ENCODE results near the gene PCDH15. TPM values are rescaled to one million over a fixed set of nuclear protein-coding genes. Genes with fewer than 3 reads are reported as not detected.

Gene PCDH15
- total RNA-seq, 4 donors from 2014 or later = not detected

DNA sequence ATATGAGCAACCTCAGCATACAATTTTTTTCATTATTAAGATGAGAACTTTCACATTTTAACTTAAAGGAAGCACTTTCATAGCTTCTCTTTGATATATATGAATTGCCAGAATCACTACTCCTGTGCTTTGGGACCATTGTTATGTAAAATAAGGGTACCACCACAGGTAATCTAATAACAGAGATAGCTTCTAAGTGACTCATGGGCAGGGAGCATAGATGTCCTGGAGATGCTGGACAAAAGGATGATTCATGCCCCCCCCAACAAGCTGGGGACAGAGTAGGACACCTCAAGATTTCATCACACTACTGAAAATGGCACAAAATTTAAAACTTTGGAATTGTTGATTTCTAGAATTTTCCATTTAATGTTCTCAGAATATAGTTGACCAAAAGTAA is 641.1 kb downstream of the PCDH15 start:
- H3K36me3 ChIP-seq = no peaks in the 10 kb centered on the region
- no peak overlapping the region for H3K27ac ChIP-seq
- no peaks in the 10 kb centered on the region for H3K9me3 ChIP-seq
- H3K4me3 ChIP-seq = no peak overlapping the region
- TF ChIP-seq POLR2A (IDR thresholded peaks at IDR 0.05) (no peak), EP300 (IDR thresholded peaks at IDR 0.05) (no peak)
- TF ChIP-seq, protein P1, sequence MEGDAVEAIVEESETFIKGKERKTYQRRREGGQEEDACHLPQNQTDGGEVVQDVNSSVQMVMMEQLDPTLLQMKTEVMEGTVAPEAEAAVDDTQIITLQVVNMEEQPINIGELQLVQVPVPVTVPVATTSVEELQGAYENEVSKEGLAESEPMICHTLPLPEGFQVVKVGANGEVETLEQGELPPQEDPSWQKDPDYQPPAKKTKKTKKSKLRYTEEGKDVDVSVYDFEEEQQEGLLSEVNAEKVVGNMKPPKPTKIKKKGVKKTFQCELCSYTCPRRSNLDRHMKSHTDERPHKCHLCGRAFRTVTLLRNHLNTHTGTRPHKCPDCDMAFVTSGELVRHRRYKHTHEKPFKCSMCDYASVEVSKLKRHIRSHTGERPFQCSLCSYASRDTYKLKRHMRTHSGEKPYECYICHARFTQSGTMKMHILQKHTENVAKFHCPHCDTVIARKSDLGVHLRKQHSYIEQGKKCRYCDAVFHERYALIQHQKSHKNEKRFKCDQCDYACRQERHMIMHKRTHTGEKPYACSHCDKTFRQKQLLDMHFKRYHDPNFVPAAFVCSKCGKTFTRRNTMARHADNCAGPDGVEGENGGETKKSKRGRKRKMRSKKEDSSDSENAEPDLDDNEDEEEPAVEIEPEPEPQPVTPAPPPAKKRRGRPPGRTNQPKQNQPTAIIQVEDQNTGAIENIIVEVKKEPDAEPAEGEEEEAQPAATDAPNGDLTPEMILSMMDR (IDR thresholded peaks at IDR 0.05) = no peak
- no peaks in the 10 kb centered on the region for H3K4me1 ChIP-seq
- DNase-seq (ENCODE audit: low spot score in 2 of 2) = no peak
- no peaks in the 10 kb centered on the region for H3K27me3 ChIP-seq

DNA sequence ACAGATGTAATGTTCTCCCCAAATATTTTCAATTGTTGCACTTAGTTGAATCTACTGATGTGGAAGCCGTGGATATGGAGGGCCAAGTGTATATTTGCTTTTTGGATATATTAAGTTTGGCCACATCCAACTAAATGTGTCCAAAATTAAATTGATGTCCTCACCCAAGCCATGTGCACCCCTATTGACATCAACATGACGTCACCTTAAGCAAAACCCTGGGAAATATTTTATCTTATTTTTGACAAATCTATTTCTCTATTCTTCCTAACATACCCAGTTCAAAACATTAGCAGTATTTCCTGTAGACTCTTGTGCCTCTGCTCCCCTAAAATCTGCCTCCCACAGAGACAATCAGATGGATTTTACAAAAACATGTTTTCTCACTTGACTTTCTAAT is 652.5 kb downstream of the PCDH15 start:
- 79 to 83% methylated on average over 2 of the region's 2 CpGs for WGBS, 2 donors
- TF ChIP-seq POLR2A (IDR thresholded peaks at IDR 0.05) = no peak
- no peak for TF ChIP-seq EP300 (IDR thresholded peaks at IDR 0.05)
- TF ChIP-seq, protein P1 (IDR thresholded peaks at IDR 0.05) = no peak
- no peak for DNase-seq (ENCODE audit: low spot score in 2 of 2)
- H3K9me3 ChIP-seq = no peaks in the 10 kb centered on the region
- no peaks in the 10 kb centered on the region for H3K27me3 ChIP-seq
- no peaks in the 10 kb centered on the region for H3K36me3 ChIP-seq
- H3K4me3 ChIP-seq = no peak overlapping the region
- H3K27ac ChIP-seq = no peak overlapping the region
- H3K4me1 ChIP-seq = no peaks in the 10 kb centered on the region

DNA sequence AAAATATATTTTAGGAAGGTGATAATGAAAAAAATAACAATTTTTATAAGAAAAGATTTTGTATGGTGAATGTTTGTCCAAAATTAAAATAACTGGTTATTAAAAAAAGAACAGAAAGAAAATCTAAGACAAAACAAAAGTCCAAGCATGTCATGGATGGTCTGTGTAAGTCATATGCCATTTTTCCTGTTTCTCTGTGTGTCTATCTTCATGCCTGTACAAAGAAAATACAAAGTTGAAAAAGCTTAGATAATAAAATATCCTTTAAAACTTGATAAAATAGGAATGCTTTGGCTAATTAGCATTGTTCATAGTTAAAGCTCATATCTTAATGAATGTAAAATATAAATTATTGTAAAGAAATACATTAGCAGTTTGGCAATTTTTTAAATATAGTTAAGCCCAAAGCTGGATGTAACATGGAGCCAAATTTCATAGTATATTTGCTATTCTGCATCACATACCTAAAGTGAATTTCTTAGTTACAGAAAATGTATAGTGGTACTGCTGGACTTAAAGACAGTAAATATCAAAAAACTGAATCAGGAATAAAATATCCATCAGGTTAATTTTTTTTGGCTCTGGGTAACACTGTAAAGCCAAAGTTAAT is 661.1 kb downstream of the PCDH15 start:
- no peaks in the 10 kb centered on the region for H3K36me3 ChIP-seq
- DNase-seq (ENCODE audit: low spot score in 2 of 2) = no peak
- no peaks in the 10 kb centered on the region for H3K27me3 ChIP-seq
- no peak overlapping the region for H3K27ac ChIP-seq
- no peaks in the 10 kb centered on the region for H3K4me1 ChIP-seq
- H3K4me3 ChIP-seq = no peak overlapping the region
- TF ChIP-seq, protein P1 (IDR thresholded peaks at IDR 0.05) = no peak
- TF ChIP-seq EP300 (IDR thresholded peaks at IDR 0.05) = no peak
- H3K9me3 ChIP-seq = peaks cover 0 to 9% (median 0%) of the 10 kb centered on the region in 4 donors

DNA sequence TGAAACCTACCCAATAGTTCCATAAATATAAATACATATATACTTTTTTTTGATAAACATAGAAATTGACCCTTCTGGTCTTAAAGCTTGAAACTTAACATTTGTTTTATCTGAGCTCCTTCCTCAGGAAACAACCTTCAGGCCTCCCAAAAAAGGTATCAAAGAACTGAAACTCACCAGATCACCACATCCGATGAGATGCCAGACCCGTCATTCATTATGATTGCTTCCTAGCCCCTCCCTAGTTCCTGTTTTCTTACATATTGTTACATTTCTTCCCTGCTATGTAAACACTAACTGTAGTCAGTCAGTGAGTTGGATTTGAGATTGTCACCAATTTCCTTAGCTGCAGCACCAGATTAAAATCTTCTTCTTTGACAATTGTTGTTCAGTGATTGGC is 663.6 kb downstream of the PCDH15 start:
- H3K27me3 ChIP-seq = no peaks in the 10 kb centered on the region
- no peak overlapping the region for H3K4me3 ChIP-seq
- peaks cover 0 to 9% (median 0%) of the 10 kb centered on the region in 4 donors for H3K9me3 ChIP-seq
- no peak for TF ChIP-seq POLR2A (IDR thresholded peaks at IDR 0.05)
- no peak for TF ChIP-seq EP300 (IDR thresholded peaks at IDR 0.05)
- TF ChIP-seq, protein P1 (IDR thresholded peaks at IDR 0.05) = no peak
- 78 to 92% methylated on average over 2 of the region's 2 CpGs for WGBS, 2 donors
- DNase-seq (ENCODE audit: low spot score in 2 of 2) = no peak
- no peak overlapping the region for H3K27ac ChIP-seq
- H3K4me1 ChIP-seq = no peaks in the 10 kb centered on the region
- H3K36me3 ChIP-seq = no peaks in the 10 kb centered on the region

DNA sequence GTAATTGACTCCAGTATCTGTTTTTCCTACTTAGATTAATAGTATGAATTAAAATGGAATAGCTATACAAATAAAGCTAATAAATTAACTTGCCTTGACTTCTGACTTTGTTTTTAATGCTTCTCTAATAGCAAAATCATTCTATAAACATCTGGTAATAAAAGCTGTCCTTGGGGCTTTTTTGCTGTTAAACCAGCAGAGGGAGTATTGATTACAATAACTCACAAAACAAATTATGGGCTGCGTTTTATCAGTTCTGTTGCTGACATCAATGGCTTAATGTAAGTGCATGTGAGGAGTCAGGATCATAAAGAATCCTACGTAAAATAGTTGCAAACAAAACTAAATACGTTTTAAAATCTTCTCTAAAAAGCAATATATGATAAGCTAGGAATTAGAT is 667.8 kb downstream of the PCDH15 start:
- TF ChIP-seq EP300 (IDR thresholded peaks at IDR 0.05) (no peak), POLR2A (IDR thresholded peaks at IDR 0.05) (no peak)
- TF ChIP-seq, protein P1 (IDR thresholded peaks at IDR 0.05) = peak in 1 of 5 experiments; percentile 10

More for the DNA sequence above, 667.8 kb downstream of the PCDH15 start:
- Histone ChIP-seq H3K27ac (no peak overlapping the region), H3K9me3 (no peaks in the 10 kb centered on the region), H3K36me3 (no peaks in the 10 kb centered on the region), H3K4me1 (no peaks in the 10 kb centered on the region), H3K4me3 (no peak overlapping the region), H3K27me3 (no peaks in the 10 kb centered on the region)
- WGBS, 2 donors = 34 to 51% methylated on average over 3 of the region's 3 CpGs
- no peak for DNase-seq (ENCODE audit: low spot score in 2 of 2)
